Epithelial cell of esophagus (primary cell): ENCODE measurements around the gene CRYGB.
A peak's percentile ranks its signal among the peaks of the same experiment; 100 is the strongest.
"Not testable (repeated sequence)": the region's sequence is repeated elsewhere in the genome, so short reads cannot be mapped to it uniquely, and the experiment has no call there.

Experiments
- DNase-seq: peaks from one replicate; pipeline ENCODE4 v3.0.0; 2010; ENCODE audit warnings: low read depth
- H3K4me3 ChIP-seq: 2 replicates; pipeline ENCODE4 v1.5.1; 2011; ENCODE audit warnings: mild to moderate bottlenecking, low read length, control low read depth
- TF ChIP-seq, protein P1 (sequence below): IDR thresholded peaks from 2 replicates; pipeline ENCODE4 v1.5.1; 2011; ENCODE audit warnings: low read depth, mild to moderate bottlenecking, low read length, control low read depth, inconsistent platforms; ENCODE audit not compliant: insufficient read depth; ENCODE audit errors: missing control alignments

Gene CRYGB

DNA sequence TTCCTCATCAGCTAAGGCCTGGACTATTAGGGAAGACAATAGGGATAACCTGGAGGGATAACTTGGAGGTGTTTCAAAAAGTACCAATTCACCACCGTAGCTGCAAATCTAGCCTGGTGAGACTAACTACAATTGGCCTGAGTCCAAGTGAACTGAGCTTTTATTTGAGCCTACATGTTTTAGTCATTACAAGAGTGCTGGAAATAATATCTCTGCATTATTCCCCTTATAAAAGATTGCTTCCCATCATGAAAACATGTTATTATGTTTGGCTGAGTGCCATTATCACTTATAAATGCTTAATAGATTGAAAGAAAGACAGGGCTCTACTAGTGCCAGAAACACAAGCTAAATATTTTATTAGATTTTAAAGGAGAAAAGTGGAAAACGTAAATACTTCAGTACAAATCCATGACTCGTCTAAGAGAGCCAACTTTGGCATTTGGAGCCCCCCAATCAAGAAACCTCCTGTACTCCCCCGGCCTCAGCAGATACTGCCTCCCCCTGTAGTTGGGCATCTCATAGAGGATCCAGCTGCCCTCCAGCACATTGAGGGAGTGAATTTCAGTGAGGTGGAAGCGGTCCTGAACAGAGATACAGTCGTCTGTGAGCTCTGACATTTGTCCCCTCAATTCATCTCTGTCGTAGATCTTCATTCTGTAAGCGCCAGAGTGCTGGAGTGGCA lies 3.6 kb downstream of the CRYGB start:
- TF ChIP-seq, protein P1, sequence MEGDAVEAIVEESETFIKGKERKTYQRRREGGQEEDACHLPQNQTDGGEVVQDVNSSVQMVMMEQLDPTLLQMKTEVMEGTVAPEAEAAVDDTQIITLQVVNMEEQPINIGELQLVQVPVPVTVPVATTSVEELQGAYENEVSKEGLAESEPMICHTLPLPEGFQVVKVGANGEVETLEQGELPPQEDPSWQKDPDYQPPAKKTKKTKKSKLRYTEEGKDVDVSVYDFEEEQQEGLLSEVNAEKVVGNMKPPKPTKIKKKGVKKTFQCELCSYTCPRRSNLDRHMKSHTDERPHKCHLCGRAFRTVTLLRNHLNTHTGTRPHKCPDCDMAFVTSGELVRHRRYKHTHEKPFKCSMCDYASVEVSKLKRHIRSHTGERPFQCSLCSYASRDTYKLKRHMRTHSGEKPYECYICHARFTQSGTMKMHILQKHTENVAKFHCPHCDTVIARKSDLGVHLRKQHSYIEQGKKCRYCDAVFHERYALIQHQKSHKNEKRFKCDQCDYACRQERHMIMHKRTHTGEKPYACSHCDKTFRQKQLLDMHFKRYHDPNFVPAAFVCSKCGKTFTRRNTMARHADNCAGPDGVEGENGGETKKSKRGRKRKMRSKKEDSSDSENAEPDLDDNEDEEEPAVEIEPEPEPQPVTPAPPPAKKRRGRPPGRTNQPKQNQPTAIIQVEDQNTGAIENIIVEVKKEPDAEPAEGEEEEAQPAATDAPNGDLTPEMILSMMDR = no peak
- DNase-seq = peak; percentile 49

DNA sequence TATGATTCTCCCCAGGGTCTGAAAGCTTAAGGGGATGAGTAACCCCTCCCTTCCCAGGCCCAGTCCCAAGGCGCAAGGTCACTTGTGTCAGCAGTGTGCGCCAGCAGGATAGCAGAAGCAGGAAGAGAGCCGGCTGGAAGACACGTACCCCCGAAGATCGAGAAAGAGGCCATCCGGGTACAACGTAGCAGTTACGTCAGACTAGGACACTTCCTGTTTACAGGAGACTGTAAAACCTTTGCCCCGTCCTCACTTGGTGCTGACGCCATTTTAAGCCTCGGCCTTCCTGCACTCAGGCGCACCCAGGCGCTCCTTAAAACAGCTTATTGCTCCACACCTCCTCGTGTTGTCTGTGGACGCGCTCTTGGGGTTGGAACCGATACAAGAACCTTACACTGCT lies 6.5 kb downstream of the CRYGB start:
- no peak for DNase-seq
- H3K4me3 ChIP-seq = no peak overlapping the region
- TF ChIP-seq, protein P1 = no peak

More for the DNA sequence above, 3.6 kb downstream of the CRYGB start:
- H3K4me3 ChIP-seq = no peak overlapping the region

DNA sequence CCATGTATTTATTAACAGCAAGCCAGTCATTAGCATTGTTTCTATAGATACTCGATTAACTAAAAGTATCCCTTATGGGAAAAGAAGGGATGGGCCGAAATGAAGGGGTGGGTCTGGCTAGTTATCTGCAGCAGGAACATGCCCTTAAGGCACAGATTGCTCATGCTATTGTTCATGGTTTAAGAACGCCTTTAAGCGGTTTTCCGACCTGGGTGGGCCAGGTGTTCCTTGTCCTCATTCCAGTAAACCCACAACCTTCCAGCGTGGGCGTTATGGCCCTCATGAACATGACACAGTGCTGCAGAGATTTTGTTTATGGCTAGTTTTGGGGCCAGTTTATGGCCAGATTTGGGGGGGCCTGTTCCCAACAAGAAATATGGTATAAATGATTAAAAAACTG lies 7.6 kb downstream of the CRYGB start:
- H3K4me3 ChIP-seq = not testable (repeated sequence)
- DNase-seq = peak; percentile 38

DNA sequence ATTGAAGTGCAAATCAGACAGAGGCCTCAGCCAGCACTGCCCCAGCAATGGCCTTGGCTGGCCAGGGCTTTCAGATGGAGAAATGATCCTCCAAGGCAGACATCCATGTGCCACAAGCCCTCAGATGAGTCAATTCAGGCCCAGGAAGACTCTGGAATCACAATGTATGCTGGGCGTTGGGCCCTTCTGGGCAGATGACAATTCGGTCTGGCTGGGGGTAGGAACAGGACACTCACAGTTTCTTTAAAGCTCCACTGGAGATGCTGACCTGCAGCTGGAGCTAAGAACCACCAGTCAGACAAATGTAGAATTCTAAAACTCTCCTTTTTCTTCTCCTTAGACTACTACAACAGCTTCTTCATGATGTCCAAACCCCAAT lies 9.3 kb downstream of the CRYGB start:
- DNase-seq = no peak
- TF ChIP-seq, protein P1 = no peak
- no peak overlapping the region for H3K4me3 ChIP-seq

DNA sequence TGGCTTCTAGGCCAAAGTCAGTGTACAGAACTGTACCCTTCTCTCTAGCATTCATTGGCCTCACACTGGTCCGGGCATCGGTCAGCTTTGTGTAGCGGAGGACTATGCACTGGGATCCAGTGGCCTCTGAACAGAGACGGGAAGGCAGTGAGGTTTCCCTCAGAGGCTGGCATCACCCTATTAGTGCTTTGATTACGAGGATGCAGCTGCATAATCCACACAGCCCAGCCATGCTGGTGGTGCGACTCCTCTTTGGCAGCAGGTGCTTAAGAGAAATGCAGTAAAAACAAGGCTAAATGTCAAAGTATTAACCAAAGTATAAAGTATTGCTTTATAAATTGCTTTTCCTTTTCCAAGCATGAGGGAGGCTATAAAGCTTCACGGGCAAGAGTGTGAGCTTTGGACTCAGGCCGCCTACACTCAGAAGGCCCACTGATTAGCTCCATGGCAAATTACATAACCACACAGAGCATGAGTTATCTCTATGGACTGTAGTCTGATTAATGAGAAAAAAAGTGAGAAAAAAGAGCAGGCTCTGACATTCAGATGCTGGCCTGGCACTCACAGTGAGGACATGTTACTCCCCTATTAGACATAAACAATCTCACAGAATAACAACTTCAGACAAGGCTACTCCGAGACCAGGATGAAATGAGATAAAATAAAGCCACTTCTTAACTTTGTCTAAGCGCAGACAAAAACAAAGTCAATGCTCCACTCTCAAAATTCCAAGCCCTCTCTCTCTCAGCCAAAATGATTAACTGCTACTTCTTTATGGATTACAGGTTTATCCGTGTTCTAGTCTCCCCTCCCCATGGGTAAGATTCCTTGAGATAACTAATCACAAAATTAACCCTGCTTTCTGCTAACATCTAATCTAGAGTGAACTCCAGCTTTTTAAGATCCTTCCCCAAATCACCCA lies 9.9 kb downstream of the CRYGB start:
- TF ChIP-seq, protein P1 = no peak
- no peak for DNase-seq
- no peak overlapping the region for H3K4me3 ChIP-seq

DNA sequence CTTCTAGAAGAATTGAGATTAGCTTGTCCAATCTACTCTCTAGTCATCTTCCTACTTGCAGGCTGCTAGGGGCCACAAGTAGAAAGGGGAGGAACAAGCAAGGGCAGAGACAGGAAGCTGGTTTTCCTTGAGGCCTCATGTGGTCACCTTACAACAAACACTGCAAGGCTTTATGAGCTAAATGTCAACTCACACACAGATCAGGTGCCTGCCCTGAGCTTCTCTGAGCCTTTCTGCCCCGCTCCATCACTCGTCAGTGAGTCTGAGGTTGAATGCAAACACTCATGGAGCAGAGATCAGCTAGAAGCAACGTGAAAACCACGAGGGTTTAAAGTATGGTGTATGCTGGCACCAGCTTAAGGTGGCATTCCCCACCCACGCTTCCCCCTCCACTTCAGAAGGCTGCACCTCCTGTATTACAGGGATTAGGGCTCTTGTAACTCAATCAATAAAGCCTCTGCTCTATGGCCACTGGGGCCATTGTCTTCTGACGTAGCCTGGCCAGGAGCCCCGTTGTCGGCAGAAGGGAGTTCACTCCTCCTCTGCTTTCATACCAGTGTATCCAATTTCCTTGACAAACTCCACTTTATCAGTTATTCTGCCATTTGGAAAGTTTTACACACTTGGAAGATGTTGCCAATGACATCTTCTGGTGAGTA lies 10.9 kb downstream of the CRYGB start:
- no peak for DNase-seq
- no peak overlapping the region for H3K4me3 ChIP-seq
- TF ChIP-seq, protein P1 = no peak

DNA sequence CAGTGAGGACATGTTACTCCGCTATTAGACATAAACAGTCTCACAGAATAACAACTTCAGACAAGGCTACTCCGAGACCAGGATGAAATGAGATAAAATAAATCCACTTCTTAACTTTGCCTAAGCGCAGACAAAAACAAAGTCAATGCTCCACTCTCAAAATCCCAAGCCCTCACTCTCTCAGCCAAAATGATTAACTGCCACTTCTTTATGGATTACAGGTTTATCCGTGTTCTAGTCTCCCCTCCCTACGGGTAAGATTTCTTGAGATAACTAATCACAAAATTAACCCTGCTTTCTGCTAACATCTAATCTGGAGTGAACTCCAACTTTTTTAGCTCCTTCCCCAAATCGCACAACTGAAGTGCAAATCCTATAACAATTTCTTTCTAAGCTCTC lies 15.2 kb downstream of the CRYGB start:
- no peak for DNase-seq
- TF ChIP-seq, protein P1 = no peak
- H3K4me3 ChIP-seq = no peak overlapping the region
